HT-29 (cell line): Measurements from ENCODE around the gene PTPRQ. TPM values are rescaled to one million over a fixed set of nuclear protein-coding genes. Genes with fewer than 3 reads are reported as not detected.
A peak's percentile ranks its signal among the peaks of the same experiment; 100 is the strongest.

Experiments used
- DNase-seq: peaks from one replicate; pipeline ENCODE4 v3.0.0-alpha.2; 2015; ENCODE audit warnings: low spot score
- total RNA-seq: library from RNA; depleted of rRNA; stranded (reverse); fragments of >200 nt; shearing (Covaris generic); gene quantifications from 2 replicates; pipeline ENCODE4 v1.2.3, GENCODE V29; 2014

The PTPRQ gene
- total RNA-seq, 1 experiment from 2014 or later: not detected

DNA sequence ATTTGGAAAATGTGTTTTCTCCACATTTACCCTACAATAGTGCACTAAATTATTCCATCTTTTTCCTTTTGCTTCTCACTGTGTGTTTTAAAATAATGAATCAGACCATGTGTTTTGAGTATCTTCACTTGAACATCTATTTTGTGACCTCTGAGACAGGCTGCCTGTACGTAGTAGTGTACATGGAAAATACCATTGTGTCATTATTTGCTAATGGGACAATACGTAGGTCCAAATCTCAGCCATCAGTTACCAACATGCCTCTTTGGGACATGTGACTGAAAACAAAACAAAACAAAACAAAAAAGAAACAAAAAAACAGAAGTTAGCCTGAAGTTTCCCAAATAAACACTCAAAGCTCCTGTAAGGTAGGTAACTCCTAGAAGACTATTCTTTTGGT, 256.3 kb downstream of the PTPRQ start:
- no peak for DNase-seq

DNA sequence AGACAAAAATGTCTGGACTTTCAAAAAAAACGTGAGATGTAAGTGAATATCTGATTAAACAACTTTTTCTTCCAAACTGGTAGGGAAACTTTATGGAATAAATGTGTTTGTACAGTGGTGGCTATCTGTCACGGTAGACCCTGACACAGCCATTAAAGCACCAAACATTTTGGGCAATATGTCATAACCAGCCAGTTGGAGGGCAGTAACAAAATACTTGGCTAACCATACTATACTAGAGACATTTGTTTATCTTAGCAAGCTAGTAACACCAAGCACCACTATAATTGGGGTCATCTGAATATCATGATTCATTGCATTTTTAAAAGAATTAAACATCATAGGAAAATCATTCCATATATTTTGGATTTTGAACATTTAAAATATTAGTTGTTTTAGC, 257.4 kb downstream of the PTPRQ start:
- no peak for DNase-seq

DNA sequence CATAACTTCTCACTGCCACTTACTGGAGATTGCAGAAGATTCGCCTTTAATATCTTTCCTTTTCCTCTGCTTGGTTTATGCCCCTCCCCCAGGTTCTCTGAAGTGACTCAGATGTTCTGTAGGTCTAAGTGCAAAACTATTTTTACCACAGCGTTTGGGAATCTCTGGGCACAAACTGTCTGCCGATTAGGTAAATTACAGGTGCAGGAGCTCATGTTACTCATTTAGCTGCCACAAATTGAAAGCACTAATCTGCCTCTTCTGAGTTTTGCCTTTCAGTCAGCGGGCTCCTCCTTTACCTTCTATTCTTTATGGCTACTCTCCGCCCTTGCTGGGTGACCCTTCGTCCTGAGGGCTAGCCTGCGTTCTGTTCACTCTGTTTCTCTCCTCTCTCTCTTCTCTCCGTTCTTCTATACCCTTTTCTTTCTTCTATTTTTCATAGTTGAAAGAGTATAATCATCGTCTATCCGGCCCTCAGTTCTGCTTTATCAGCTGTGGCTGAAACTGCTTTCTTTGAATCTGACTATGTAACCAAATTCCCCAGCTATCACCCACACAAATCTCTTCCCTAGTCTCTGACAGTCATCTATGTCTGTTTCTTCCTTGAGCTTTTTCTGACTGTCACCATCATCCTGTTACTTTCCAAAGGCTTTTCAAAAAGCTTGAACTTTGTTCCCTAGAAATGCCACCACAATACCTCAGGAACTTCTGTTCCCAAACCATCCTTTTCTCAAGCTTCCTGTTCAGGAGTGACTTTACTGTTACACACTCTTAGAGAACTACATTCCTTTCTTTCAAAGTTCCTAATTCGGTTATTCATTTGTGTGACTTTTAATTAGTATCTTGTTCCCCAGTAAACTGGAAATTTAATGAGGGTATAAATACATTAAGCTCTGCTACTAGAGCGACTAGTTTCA, 259.1 kb downstream of the PTPRQ start:
- DNase-seq: peak; percentile 26

DNA sequence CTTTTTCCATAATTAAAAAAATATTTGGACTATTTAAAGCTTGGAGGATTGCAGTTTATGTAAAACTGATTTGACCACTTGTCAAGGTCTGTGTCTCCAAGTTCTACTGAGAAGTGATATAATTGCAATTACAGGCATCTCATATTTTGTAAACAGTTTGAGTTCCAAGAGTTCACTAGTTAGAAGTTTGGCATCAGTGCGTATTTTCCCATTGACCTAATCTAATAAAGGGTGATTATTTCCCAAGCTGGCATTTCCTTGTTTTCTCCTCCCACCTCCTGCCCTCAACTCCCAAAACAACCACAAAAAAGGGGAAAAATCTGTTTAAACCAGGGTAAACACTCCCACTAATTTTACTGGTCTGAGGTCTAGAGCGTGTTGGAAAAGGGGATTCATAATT, 260.4 kb downstream of the PTPRQ start:
- DNase-seq: no peak

GRCh38 chr12:80707126-80707829, 263.2 kb downstream of the PTPRQ start, which contains the start of gene MYF6:
TSS of gene MYF6 (plus strand) at chr12:80707634. CDS start at chr12:80707720, 86 bp downstream.
- DNase-seq: no peak

- no peak for DNase-seq
These were observed 263.8 kb downstream of the PTPRQ start for GRCh38 chr12:80707830-80708258.

- DNase-seq: no peak
These were observed 264.4 kb downstream of the PTPRQ start for GRCh38 chr12:80708259-80708974.

- DNase-seq: no peak
These were observed 264.9 kb downstream of the PTPRQ start for GRCh38 chr12:80708975-80709328.

- no peak for DNase-seq
These were observed 266.0 kb downstream of the PTPRQ start for GRCh38 chr12:80709811-80710726.

- no peak for DNase-seq
These were observed 266.9 kb downstream of the PTPRQ start for GRCh38 chr12:80710727-80711449.

DNA sequence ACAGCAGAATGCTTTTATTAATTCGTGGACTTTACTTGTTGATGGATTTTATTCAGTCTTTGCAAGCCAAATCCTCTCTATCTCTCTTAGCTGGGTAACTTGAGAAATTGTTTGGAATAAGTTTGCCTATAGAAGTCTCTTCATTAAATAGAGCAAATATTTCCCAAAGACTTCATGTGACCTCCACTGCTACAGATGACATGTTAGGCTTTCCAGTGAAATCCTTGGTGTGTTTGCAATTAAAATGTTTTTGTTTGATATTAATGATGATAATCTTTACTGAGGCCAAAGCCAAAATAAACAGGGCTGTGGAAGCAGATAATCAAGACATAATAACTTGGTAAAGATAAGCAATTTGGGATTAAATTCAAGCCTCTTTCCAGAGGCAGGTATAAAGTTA, 267.8 kb downstream of the PTPRQ start:
- no peak for DNase-seq

GRCh38 chr12:80712866-80713265, 268.8 kb downstream of the PTPRQ start:
- no peak for DNase-seq

DNA sequence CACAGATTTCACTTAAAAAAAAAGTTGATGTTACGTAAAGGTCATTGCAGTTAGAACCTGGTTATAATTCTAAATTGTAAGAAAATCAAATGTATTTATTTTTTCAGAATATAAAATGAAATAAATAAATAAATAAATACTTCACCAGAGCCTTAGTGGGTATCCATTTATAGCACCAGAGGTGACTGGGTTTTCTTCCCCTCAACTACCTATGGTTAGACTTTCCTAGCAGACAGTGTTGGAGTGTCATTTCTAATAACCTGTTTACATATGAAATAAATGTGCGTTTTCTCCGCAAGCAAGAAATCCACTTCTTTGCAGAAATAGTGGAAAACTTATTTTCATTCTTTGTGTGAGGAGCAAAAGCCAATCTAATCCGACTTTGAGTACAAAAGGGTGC, 269.4 kb downstream of the PTPRQ start:
- DNase-seq: no peak

DNA sequence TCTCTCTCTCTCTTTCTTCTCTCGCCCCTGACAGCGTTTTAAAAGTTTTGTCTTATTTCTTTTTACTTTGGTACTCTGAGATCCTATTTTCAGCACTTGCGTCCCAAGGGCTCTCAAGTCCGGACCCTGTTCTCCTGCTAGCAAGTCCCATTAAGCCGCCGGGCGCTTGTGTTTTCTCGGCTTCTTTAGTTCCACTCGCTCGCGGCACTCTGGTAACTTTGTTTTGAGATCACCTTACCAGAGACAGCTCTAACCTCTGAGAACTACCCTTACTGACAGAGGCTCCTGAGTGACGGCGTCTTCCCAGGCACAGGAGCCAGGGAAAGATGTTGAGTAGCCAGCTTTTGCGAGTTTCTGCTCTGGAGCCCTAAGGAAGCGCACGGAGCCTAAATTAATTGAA, 270.0 kb downstream of the PTPRQ start:
- no peak for DNase-seq

DNA sequence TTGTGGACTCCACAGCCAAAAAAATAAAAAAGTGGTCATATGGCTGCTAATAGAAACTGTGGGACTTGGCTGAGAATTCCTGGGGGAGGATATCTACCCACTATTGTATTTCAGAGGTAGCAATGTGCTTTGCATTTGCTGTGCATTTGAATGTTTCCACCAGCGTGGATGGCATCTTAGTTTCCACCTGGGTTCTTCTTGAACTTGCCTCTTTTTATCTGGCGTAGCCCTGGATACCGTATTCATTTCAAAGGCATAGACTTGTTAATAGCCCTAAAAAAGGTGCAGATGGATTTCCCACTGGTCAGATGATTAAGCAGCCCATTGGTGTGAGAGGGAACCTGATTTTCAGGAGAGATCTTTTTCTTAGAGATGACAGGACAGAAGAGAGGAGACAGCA, 270.8 kb downstream of the PTPRQ start:
- DNase-seq: no peak

DNA sequence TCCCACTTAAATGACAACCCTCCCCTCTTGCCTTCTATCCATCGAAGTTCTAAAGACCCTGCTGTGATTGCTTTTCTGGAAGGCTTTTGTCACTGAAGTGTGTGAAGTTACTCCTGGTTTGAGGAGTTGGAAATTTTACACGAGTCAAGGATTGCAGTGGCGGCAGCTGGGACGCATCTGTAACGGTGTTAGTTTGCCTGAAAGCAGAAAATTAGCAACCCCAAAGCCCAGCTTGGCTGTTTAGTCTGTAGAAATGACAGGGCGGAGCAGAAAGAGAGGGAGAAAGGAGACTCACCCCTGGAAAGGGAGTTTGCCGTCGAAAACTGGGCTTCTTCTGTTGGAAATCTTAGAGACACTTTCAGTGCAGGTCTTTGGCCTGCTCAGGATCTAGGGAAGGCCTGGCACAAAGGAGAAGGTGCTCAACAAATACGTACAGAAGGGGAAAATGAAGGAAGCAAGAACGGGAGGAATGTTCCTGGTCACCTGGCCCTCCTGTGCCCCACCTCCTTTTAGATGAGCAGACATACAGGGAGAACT, 271.7 kb downstream of the PTPRQ start:
- no peak for DNase-seq

DNA sequence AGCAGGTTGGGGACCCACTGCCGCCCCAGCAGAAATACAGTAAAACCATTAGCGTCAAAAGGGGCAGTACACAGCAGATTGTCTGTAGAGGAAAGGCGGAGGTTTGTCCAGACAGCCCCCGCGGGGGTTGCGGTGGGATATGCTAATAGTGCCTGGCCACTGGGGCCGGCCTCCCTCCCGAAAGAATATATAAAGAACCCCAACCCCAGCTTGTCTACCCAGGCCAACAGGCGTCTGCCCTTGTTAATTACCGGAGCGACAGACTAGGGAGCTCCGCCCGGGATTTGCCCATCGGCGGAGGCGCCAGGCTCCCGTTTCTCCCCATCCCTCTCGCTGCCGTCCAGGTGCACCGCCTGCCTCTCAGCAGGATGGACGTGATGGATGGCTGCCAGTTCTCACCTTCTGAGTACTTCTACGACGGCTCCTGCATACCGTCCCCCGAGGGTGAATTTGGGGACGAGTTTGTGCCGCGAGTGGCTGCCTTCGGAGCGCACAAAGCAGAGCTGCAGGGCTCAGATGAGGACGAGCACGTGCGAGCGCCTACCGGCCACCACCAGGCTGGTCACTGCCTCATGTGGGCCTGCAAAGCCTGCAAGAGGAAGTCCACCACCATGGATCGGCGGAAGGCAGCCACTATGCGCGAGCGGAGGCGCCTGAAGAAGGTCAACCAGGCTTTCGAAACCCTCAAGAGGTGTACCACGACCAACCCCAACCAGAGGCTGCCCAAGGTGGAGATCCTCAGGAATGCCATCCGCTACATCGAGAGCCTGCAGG, 272.8 kb downstream of the PTPRQ start, which contains the start of gene MYF5:
MYF5 (plus strand) TSS at position 217 of the 774 bp plus-strand sequence; CDS start at position 369, 152 bp downstream.
- no peak for DNase-seq

GRCh38 chr12:80717856-80718255, 273.8 kb downstream of the PTPRQ start:
- no peak for DNase-seq

- DNase-seq: no peak
These were observed 276.5 kb downstream of the PTPRQ start for GRCh38 chr12:80720516-80720915.
